CD4-positive, alpha-beta T cell (primary cell): ENCODE results near the gene RBBP7. TPM values are rescaled to one million over a fixed set of nuclear protein-coding genes. Genes with fewer than 3 reads are reported as not detected.

Experiments
- ATAC-seq: fragments of 200-7000 bp; cut with Tn5 transposase; one replicate; pipeline ENCODE4 v1.10.0; 2022; ENCODE audit warnings: mild to moderate bottlenecking; ENCODE audit not compliant: poor library complexity
- CTCF ChIA-PET: fragments of 350-600 bp; sonication (Branson Sonifier 250); formaldehyde crosslinking; loops from one replicate; lab custom pipeline; 2021; ENCODE audit warnings: antibody characterized with exemption, inconsistent platforms; lab: Charles Lee
- POLR2A ChIA-PET: fragments of 350-600 bp; sonication (Branson Sonifier 250); formaldehyde crosslinking; loops from one replicate; lab custom pipeline; 2021; ENCODE audit warnings: antibody characterized with exemption, inconsistent platforms; lab: Charles Lee
- DNase-seq, 14 experiments: peaks; one replicate each; pipeline ENCODE4 v3.0.0-alpha.2; 2013 to 2020; ENCODE audit warnings: mixed read lengths in 2 of 14
- H3K27ac ChIP-seq, 2 donors: one replicate each; pipeline versions ENCODE4 v1.5.1 to v1.7.0; 2013; ENCODE audit warnings: low read length in 2 of 2, low read depth in 1 of 2, mild to moderate bottlenecking in 1 of 2
- H3K27me3 ChIP-seq, 2 experiments: 1 replicate in 1 of 2; 2 replicates in 1 of 2; pipeline versions ENCODE4 v1.6.1 to v1.7.0; 2013; ENCODE audit warnings: low read length in 2 of 2, control low read depth in 1 of 2, mild to moderate bottlenecking in 1 of 2, moderate library complexity in 1 of 2; ENCODE audit not compliant: insufficient read depth in 2 of 2, control insufficient read depth in 1 of 2
- H3K36me3 ChIP-seq: one replicate; pipeline ENCODE4 v1.6.1; 2013; ENCODE audit warnings: low read length, control low read depth; ENCODE audit not compliant: insufficient read depth
- H3K4me1 ChIP-seq: one replicate; pipeline ENCODE4 v1.6.1; 2013; ENCODE audit warnings: low read length, control low read depth; ENCODE audit not compliant: insufficient read depth
- H3K4me3 ChIP-seq: one replicate; pipeline ENCODE4 v1.5.1; 2013; ENCODE audit warnings: mild to moderate bottlenecking, low read length, moderate library complexity
- H3K9me3 ChIP-seq, 2 experiments: 1 replicate in 1 of 2; 2 replicates in 1 of 2; pipeline versions ENCODE4 v1.6.1 to v1.7.0; 2013; ENCODE audit warnings: low read length in 2 of 2, mild to moderate bottlenecking in 2 of 2, control low read depth in 1 of 2, moderate library complexity in 1 of 2; ENCODE audit not compliant: control insufficient read depth in 1 of 2, insufficient read depth in 1 of 2
- H3K27ac Mint-ChIP-seq: one replicate; pipeline ENCODE4 v1.8.0; 2020; ENCODE audit warnings: mixed read lengths
- H3K27me3 Mint-ChIP-seq: one replicate; pipeline ENCODE4 v1.8.0; 2021; ENCODE audit warnings: mixed read lengths
- H3K36me3 Mint-ChIP-seq: one replicate; pipeline ENCODE4 v1.8.0; 2021; ENCODE audit warnings: low read depth, mixed read lengths
- H3K4me1 Mint-ChIP-seq: one replicate; pipeline ENCODE4 v1.8.0; 2021; ENCODE audit warnings: low read depth, mixed read lengths
- H3K4me3 Mint-ChIP-seq: one replicate; pipeline ENCODE4 v1.8.0; 2020; ENCODE audit warnings: mild to moderate bottlenecking, mixed read lengths
- H3K9me3 Mint-ChIP-seq: one replicate; pipeline ENCODE4 v1.8.0; 2020; ENCODE audit warnings: mixed read lengths
- CTCF ChIP-seq: fragments of 200-600 bp; IDR thresholded peaks from one replicate; pipeline ENCODE4 v1.8.0; 2022; ENCODE audit warnings: antibody characterized with exemption, mild to moderate bottlenecking
- intact Hi-C, 2 experiments: fragments of 100-400 bp; cut with DNase I in 1 of 2; cut with micrococcal nuclease in 1 of 2; formaldehyde crosslinking; loops; one replicate each; pipeline versions ENCODE4 v1.15.1 to v1.9.0; 2023 to 2025; cut with DNase I, micrococcal nuclease
- total RNA-seq, 174 experiments: library from RNA in 2 of 174; stranded (reverse) in 2 of 174; gene quantifications; one replicate each; pipeline ENCODE4 v1.2.3 and lab custom pipeline; 2021 to 2026

Gene RBBP7
- total RNA-seq, 2 experiments from 2014 or later, result 104 to 110 TPM

GRCh38 chrX:16916561-16916960 is 46.4 kb upstream of the RBBP7 start:
- no peaks in the 10 kb centered on the region for H3K36me3 ChIP-seq
- no peak overlapping the region for H3K27ac ChIP-seq
- no peak overlapping the region for H3K4me3 ChIP-seq
- H3K27me3 Mint-ChIP-seq, result peaks cover 4% of the 10 kb centered on the region
- no peak for TF ChIP-seq CTCF
- H3K9me3 ChIP-seq, result no peaks in the 10 kb centered on the region
- H3K27ac Mint-ChIP-seq, result no peak overlapping the region
- no peaks in the 10 kb centered on the region for H3K9me3 Mint-ChIP-seq
- no peaks in the 10 kb centered on the region for H3K36me3 Mint-ChIP-seq
- H3K4me3 Mint-ChIP-seq, result no peak overlapping the region
- intact Hi-C loops, result no loop called here
- H3K27me3 ChIP-seq, result no peaks in the 10 kb centered on the region
- DNase-seq, result no peak
- H3K4me1 Mint-ChIP-seq, result no peaks in the 10 kb centered on the region
- ChIA-PET CTCF (no interaction called here), POLR2A (no interaction called here)
- H3K4me1 ChIP-seq, result no peaks in the 10 kb centered on the region
- no peak for ATAC-seq

GRCh38 chrX:16914058-16914457 is 43.9 kb upstream of the RBBP7 start:
- H3K4me3 Mint-ChIP-seq, result no peak overlapping the region
- no peaks in the 10 kb centered on the region for H3K4me1 ChIP-seq
- no peaks in the 10 kb centered on the region for H3K27me3 Mint-ChIP-seq
- no peaks in the 10 kb centered on the region for H3K4me1 Mint-ChIP-seq
- ATAC-seq, result no peak
- H3K27ac ChIP-seq, result no peak overlapping the region
- intact Hi-C loops, result no loop called here
- peak in 2 of 14 experiments; percentile 12 to 29 for DNase-seq
- no peaks in the 10 kb centered on the region for H3K27me3 ChIP-seq
- H3K36me3 Mint-ChIP-seq, result no peaks in the 10 kb centered on the region
- no peak for TF ChIP-seq CTCF
- H3K4me3 ChIP-seq, result no peak overlapping the region
- ChIA-PET POLR2A (no interaction called here), CTCF (no interaction called here)
- no peak overlapping the region for H3K27ac Mint-ChIP-seq
- H3K36me3 ChIP-seq, result no peaks in the 10 kb centered on the region
- H3K9me3 ChIP-seq, result no peaks in the 10 kb centered on the region
- H3K9me3 Mint-ChIP-seq, result no peaks in the 10 kb centered on the region

GRCh38 chrX:16910376-16910775 is 40.2 kb upstream of the RBBP7 start:
- Histone ChIP-seq H3K27ac (no peak overlapping the region), H3K9me3 (no peaks in the 10 kb centered on the region), H3K27me3 (no peaks in the 10 kb centered on the region), H3K36me3 (no peaks in the 10 kb centered on the region), H3K4me1 (no peaks in the 10 kb centered on the region), H3K4me3 (no peak overlapping the region)
- no peak for ATAC-seq
- ChIA-PET CTCF (no interaction called here), POLR2A (no interaction called here)
- Mint-ChIP-seq H3K36me3 (no peaks in the 10 kb centered on the region), H3K27me3 (no peaks in the 10 kb centered on the region), H3K9me3 (no peaks in the 10 kb centered on the region), H3K27ac (no peak overlapping the region), H3K4me1 (no peaks in the 10 kb centered on the region), H3K4me3 (no peak overlapping the region)
- intact Hi-C loops, result no loop called here
- DNase-seq, result no peak
- no peak for TF ChIP-seq CTCF
